Ovary (tissue), 9 donors: Measurements from ENCODE around the gene TET1. TPM values are rescaled to one million over a fixed set of nuclear protein-coding genes. Genes with fewer than 3 reads are reported as not detected.

Experiments used
- DNase-seq, 5 donors: peaks; one replicate each; pipeline ENCODE4 v3.0.0-alpha.2; 2019 to 2020
- H3K27ac ChIP-seq, 2 donors: fragments of 200-600 bp; one replicate each; pipeline versions ENCODE4 v1.5.1 to v1.8.0; 2019 to 2022
- H3K27me3 ChIP-seq: fragments of 200-600 bp; one replicate; pipeline ENCODE4 v1.8.0; 2022
- H3K36me3 ChIP-seq: fragments of 200-600 bp; sonication (generic); one replicate; pipeline ENCODE4 v1.5.1; 2019
- H3K4me1 ChIP-seq: one replicate; pipeline ENCODE4 v1.8.1; 2013; ENCODE audit warnings: mild to moderate bottlenecking, moderate library complexity; ENCODE audit not compliant: insufficient read depth
- H3K4me3 ChIP-seq: fragments of 200-600 bp; sonication (generic); one replicate; pipeline ENCODE4 v1.5.1; 2017
- H3K9me3 ChIP-seq, 2 donors: fragments of 200-600 bp in 1 of 2; sonication (generic) in 1 of 2; one replicate each; pipeline versions ENCODE4 v1.5.1 to v1.8.1; 2013 to 2019; ENCODE audit warnings: mild to moderate bottlenecking in 1 of 2, moderate library complexity in 1 of 2
- EP300 ChIP-seq: sonication (generic); formaldehyde crosslinking; IDR thresholded peaks from one replicate; pipeline ENCODE4 v1.6.1; 2017; ENCODE audit warnings: antibody characterized with exemption
- POLR2A ChIP-seq: fragments of 450-650 bp; IDR thresholded peaks from one replicate; pipeline ENCODE4 v1.6.1; 2017; ENCODE audit warnings: antibody characterized with exemption, mild to moderate bottlenecking, moderate library complexity
- WGBS, 3 donors: extraction: QIAGEN DNeasy Blood & Tissue Kit in 1 of 3; methylation state at CpG; one replicate each; pipeline versions ENCODE4 v1.1.5 to v1.1.7; 2013 to 2017; 5-methylcytosine and 5-hydroxymethylcytosine counted together
- intact Hi-C, 4 donors: fragments of 100-400 bp; cut with DNase I; formaldehyde crosslinking; loops; one replicate each; pipeline versions ENCODE4 v1.11.0 to v1.15.1; 2022 to 2023
- polyA plus RNA-seq, 2 donors: library from polyadenylated mRNA; stranded (reverse); fragments of 200-250 nt in 1 of 2; fragments of 350-450 nt in 1 of 2; fragmentation: Illumina TruSeq in 1 of 2; extraction: RNeasy Lipid Tissue Mini Kit (QIAGEN cat#74804) in 1 of 2; gene quantifications; one replicate each; pipeline ENCODE4 v1.2.3, GENCODE V29; 2013 to 2014
- total RNA-seq, 7 donors: library from RNA; depleted of rRNA in 2 of 7; stranded (reverse); fragments of >200 nt in 2 of 7; fragmentation: NEBNext Ultra II Directional in 3 of 7; extraction: Animal tissue kit (Norgen Biotek cat#: 25700) in 3 of 7; gene quantifications; one replicate each; pipeline versions ENCODE4 v1.1.0 to v1.2.4, GENCODE V29; 2016 to 2023
- TF ChIP-seq, protein P1 (sequence below), 3 donors: fragments of 450-650 bp in 2 of 3; fragments of 200-600 bp in 1 of 3; IDR thresholded peaks; one replicate each; pipeline versions ENCODE4 v1.5.1 to v1.8.0; 2016 to 2022; ENCODE audit warnings: antibody characterized with exemption in 3 of 3, mild to moderate bottlenecking in 1 of 3
- donor health status: DM: no; HTN: no; CAD: no; lungs with moderate emphysema.
- donor health status: DM: no; HTN: no; CAD: no.
- donor health status: Bipolar disorder and iron deficiency.
- donor health status: DM: yes; HTN: yes; CAD: no.
- donor health status: DM: no; HTN: no; CAD: no.
- donor health status: DM: yes; HTN: yes; CAD: no.

Gene TET1
- total and polyA plus RNA-seq, 9 donors = 0.69 to 7.0 (median 5.3) TPM

- Histone ChIP-seq H3K27ac (peak overlapping the region; percentile 74 to 89), H3K36me3 (no peaks in the 10 kb centered on the region), H3K27me3 (no peaks in the 10 kb centered on the region), H3K4me3 (peak overlapping the region; percentile 95), H3K4me1 (peaks cover 1% of the 10 kb centered on the region), H3K9me3 (no peaks in the 10 kb centered on the region)
- intact Hi-C loops = no loop called here
- 0% methylated on average over 11 of the region's 11 CpGs for WGBS, 3 donors
- no peak for TF ChIP-seq POLR2A
- TF ChIP-seq, protein P1, sequence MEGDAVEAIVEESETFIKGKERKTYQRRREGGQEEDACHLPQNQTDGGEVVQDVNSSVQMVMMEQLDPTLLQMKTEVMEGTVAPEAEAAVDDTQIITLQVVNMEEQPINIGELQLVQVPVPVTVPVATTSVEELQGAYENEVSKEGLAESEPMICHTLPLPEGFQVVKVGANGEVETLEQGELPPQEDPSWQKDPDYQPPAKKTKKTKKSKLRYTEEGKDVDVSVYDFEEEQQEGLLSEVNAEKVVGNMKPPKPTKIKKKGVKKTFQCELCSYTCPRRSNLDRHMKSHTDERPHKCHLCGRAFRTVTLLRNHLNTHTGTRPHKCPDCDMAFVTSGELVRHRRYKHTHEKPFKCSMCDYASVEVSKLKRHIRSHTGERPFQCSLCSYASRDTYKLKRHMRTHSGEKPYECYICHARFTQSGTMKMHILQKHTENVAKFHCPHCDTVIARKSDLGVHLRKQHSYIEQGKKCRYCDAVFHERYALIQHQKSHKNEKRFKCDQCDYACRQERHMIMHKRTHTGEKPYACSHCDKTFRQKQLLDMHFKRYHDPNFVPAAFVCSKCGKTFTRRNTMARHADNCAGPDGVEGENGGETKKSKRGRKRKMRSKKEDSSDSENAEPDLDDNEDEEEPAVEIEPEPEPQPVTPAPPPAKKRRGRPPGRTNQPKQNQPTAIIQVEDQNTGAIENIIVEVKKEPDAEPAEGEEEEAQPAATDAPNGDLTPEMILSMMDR (IDR thresholded peaks at IDR 0.05) = no peak
- TF ChIP-seq EP300 = no peak
- no peak for DNase-seq
Observed at GRCh38 chr10:68526634-68527307, 33.4 kb upstream of the TET1 start.

DNA sequence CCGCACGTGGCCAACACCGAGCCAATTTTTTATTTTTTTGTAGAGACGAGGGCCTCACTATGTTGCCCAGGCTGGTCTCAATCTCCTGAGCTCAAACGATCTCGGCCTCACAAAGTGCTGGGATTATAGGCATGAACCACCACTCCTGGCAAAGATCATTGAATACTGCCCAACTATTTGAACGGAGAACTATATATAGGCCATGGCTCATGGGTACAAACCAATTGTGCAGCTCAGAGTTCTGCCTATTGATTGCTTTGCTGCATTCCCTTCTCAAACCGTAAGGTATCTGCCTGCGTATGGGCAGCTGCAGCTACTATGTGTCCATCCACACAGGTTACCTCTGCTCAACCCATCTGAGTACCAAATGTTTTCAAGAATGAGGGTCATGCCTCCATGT lies 23.2 kb upstream of the TET1 start:
- Histone ChIP-seq H3K27me3 (no peaks in the 10 kb centered on the region), H3K36me3 (no peaks in the 10 kb centered on the region), H3K9me3 (no peaks in the 10 kb centered on the region), H3K4me3 (no peak overlapping the region), H3K4me1 (no peaks in the 10 kb centered on the region), H3K27ac (no peak overlapping the region)
- 83 to 84% (median 83%) methylated on average over 9 of the region's 9 CpGs for WGBS, 3 donors
- intact Hi-C loops = no loop called here
- no peak for DNase-seq
- TF ChIP-seq EP300 (no peak), POLR2A (no peak)
- TF ChIP-seq, protein P1 (IDR thresholded peaks at IDR 0.05) = no peak

DNA sequence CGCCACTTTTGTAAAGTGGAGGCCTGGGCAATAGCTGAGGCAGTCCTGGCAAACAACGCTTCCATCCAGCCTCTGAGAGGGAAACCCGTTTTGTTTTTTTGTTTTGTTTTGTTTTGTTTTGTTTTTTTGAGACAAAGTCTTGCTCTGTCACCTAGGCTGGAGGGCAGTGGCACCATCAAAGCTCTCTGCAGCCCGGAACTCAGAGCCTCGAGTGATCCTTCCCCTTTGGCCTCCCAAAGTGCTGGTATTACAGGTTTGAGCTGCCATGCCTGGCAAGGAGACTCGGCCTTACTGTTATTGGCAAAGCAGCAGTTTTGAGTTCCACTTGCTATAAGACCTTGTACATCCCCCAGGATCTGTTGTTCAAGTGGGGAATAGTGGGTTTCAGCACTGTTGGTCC lies 22.3 kb upstream of the TET1 start:
- 75 to 88% (median 85%) methylated on average over 6 of the region's 6 CpGs for WGBS, 3 donors
- DNase-seq = no peak
- H3K36me3 ChIP-seq = no peaks in the 10 kb centered on the region
- no peak overlapping the region for H3K4me3 ChIP-seq
- intact Hi-C loops = no loop called here
- no peaks in the 10 kb centered on the region for H3K4me1 ChIP-seq
- no peaks in the 10 kb centered on the region for H3K9me3 ChIP-seq
- no peaks in the 10 kb centered on the region for H3K27me3 ChIP-seq
- no peak overlapping the region for H3K27ac ChIP-seq
- TF ChIP-seq POLR2A = no peak
- no peak for TF ChIP-seq EP300
- TF ChIP-seq, protein P1 (IDR thresholded peaks at IDR 0.05) = no peak

DNA sequence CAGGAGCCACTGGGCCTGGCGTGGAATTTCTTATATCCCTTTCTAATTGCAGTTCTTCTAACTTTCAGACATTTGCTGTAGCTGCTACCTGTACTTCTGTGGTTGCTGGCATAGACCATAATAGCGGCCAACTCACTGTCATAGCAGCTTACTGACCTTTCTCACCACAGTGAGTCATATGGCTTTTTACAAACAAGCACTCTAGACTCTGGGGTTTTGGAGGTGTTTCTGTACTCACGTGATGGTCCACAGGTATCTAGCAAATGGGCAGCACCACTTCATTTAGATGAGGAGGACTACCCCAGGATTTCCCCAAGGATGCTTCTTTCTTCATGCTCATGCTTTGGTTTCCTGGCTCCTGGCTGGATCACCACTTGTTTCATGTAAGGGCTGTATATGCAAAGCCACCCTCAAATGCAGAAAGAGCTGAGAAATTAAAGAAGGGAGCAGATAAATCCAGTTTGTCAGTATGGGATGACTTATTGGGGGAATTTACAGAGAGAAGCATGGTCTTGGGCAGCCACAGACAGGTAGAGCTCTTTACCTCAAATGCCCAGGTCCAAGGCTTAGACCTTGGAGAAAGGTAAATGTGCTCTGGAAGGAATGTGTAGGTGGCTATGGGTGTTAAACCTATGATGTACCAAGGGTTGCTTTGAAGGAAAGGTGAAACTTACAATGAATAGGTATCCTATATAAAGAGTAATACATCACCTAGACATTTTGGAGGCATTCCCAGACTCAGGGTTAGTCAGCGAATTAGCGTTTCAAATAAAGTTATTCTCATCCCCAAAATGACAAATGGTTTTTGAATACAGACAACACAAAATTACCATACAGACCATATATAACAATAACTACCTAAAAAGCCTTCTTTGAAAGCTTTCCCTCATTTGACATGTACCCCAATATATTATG lies 16.9 kb upstream of the TET1 start:
- intact Hi-C loops = no loop called here
- H3K27me3 ChIP-seq = no peaks in the 10 kb centered on the region
- H3K36me3 ChIP-seq = no peaks in the 10 kb centered on the region
- TF ChIP-seq, protein P1 (IDR thresholded peaks at IDR 0.05) = no peak
- TF ChIP-seq POLR2A = no peak
- no peak for TF ChIP-seq EP300
- H3K9me3 ChIP-seq = no peaks in the 10 kb centered on the region
- WGBS, 3 donors = 71 to 79% (median 75%) methylated on average over 5 of the region's 5 CpGs
- no peak overlapping the region for H3K27ac ChIP-seq
- no peaks in the 10 kb centered on the region for H3K4me1 ChIP-seq
- no peak overlapping the region for H3K4me3 ChIP-seq
- no peak for DNase-seq
